Panc1 (cell line): ENCODE measurements around the gene PYGM. TPM values are rescaled to one million over a fixed set of nuclear protein-coding genes. Genes with fewer than 3 reads are reported as not detected.

Experiments
- ATAC-seq: fragments of 200-7000 bp; cut with Tn5 transposase; 2 replicates; pipeline ENCODE4 v1.9.1; 2020; ENCODE audit warnings: mild to moderate bottlenecking, moderate library complexity
- BruUV-seq: library from RNA; stranded (reverse); fragments of 400-500 nt; replicated peaks from 2 replicates; lab custom pipeline; 2021; lab: Mats Ljungman, UMichigan
- CTCF ChIA-PET: fragments of 300-600 bp; sonication (Branson Sonifier 250); formaldehyde crosslinking; loops from one replicate; lab custom pipeline; 2022; ENCODE audit warnings: antibody characterized with exemption; lab: Charles Lee
- POLR2A ChIA-PET: fragments of 300-600 bp; sonication (Branson Sonifier 250); formaldehyde crosslinking; loops from one replicate; lab custom pipeline; 2022; ENCODE audit warnings: antibody characterized with exemption; lab: Charles Lee
- DNase-seq: peaks from one replicate; pipeline ENCODE4 v3.0.0-alpha.2; 2010; ENCODE audit warnings: low read depth, low spot score
- H3K27ac ChIP-seq: 2 replicates; pipeline ENCODE4 v1.5.1; 2011; ENCODE audit warnings: mild to moderate bottlenecking, low read length, inconsistent platforms
- H3K27me3 ChIP-seq: fragments of 200-500 bp; sonication (Bioruptor generic); 2 replicates; pipeline ENCODE4 v1.6.0; 2014; ENCODE audit warnings: low read length, inconsistent platforms; ENCODE audit not compliant: control insufficient read depth, insufficient read depth
- H3K36me3 ChIP-seq: fragments of 200-500 bp; sonication (Bioruptor generic); 2 replicates; pipeline ENCODE4 v1.5.1; 2014; ENCODE audit warnings: inconsistent platforms, mild to moderate bottlenecking, low read length, moderate library complexity; ENCODE audit not compliant: control insufficient read depth, insufficient read depth
- H3K4me1 ChIP-seq: 2 replicates; pipeline ENCODE4 v1.5.1; 2011; ENCODE audit warnings: inconsistent platforms, mild to moderate bottlenecking, low read length, moderate library complexity; ENCODE audit not compliant: control insufficient read depth, insufficient read depth
- H3K4me3 ChIP-seq, 2 experiments: 2 replicates each; pipeline ENCODE4 v1.5.1; 2011 to 2012; ENCODE audit warnings: low read depth in 2 of 2, low read length in 2 of 2, mild to moderate bottlenecking in 2 of 2, inconsistent platforms in 1 of 2, moderate library complexity in 1 of 2
- H3K9me3 ChIP-seq: fragments of 200-500 bp; sonication (Bioruptor generic); 2 replicates; pipeline ENCODE4 v1.5.1; 2014; ENCODE audit warnings: low read depth, mild to moderate bottlenecking, inconsistent platforms, low read length, moderate library complexity; ENCODE audit not compliant: control insufficient read depth, insufficient read depth
- CTCF ChIP-seq: fragments of 450-650 bp; IDR thresholded peaks from 2 replicates; pipeline ENCODE4 v1.5.1; 2017; ENCODE audit warnings: mild to moderate bottlenecking
- POLR2AphosphoS5 ChIP-seq: IDR thresholded peaks from 2 replicates; pipeline ENCODE4 v1.6.1; 2012; ENCODE audit warnings: mild to moderate bottlenecking, low read depth, low read length, moderate library complexity
- REST ChIP-seq, 2 experiments: IDR thresholded peaks; 2 replicates each; pipeline ENCODE4 v1.6.1; 2011 to 2012; ENCODE audit warnings: low read depth in 2 of 2, control low read depth in 1 of 2, low read length in 1 of 2, mild to moderate bottlenecking in 1 of 2, moderate library complexity in 1 of 2; ENCODE audit not compliant: insufficient read depth in 1 of 2
- SIN3A ChIP-seq: IDR thresholded peaks from 2 replicates; pipeline ENCODE4 v1.6.1; 2012; ENCODE audit warnings: low read depth, mild to moderate bottlenecking, low read length, moderate library complexity, borderline replicate concordance; ENCODE audit not compliant: insufficient read depth
- TCF7L2 ChIP-seq: IDR thresholded peaks from 2 replicates; pipeline ENCODE4 v1.6.1; 2011; ENCODE audit warnings: mild to moderate bottlenecking, low read depth, low read length, inconsistent platforms
- in situ Hi-C: cut with HindIII; loops from 2 replicates; pipeline ENCODE4 v1.10.0; 2016; ENCODE audit warnings: low sequenced_read_pairs, low pct_unique_long_range_greater_than_20kb
- intact Hi-C: fragments of 100-400 bp; cut with micrococcal nuclease; formaldehyde crosslinking; loops from one replicate; pipeline ENCODE4 v1.10.0; 2022; ENCODE audit not compliant: unreplicated experiment
- total RNA-seq: library from RNA; stranded (reverse); gene quantifications from one replicate; pipeline ENCODE4 v1.2.1, GENCODE V29; 2021; ENCODE audit not compliant: unreplicated experiment

The PYGM gene
- total RNA-seq, 1 experiment from 2014 or later: 0.39 TPM

- intact Hi-C loops: no loop called here
- peaks cover 26% of the 10 kb centered on the region for H3K4me1 ChIP-seq
- peaks cover 40% of the 10 kb centered on the region for H3K36me3 ChIP-seq
- no peak for DNase-seq
- ChIA-PET CTCF (interaction anchor here (0.5 kb wide), 1 partner anchor 13 kb away, joined by 5 read pairs; no protein-coding TSS in a partner anchor), POLR2A (no interaction called here)
- H3K27me3 ChIP-seq: no peaks in the 10 kb centered on the region
- 0 out of 2 replicates have a peak overlapping the region, but pooled peaks have one; percentile 24 for H3K27ac ChIP-seq
- no TSS peak for BruUV-seq
- TF ChIP-seq POLR2AphosphoS5 (peak; percentile 33; the same call in 1 of the 2 replicates), CTCF (0 out of 2 replicates have a peak, but pooled peaks have one; percentile 46), SIN3A (no peak), REST (IDR thresholded peaks at IDR 0.05; ENCODE audit: insufficient read depth in 1 of 2, low read depth in 2 of 2, low read length in 1 of 2) (no peak), TCF7L2 (no peak)
- H3K4me3 ChIP-seq: no peak overlapping the region
- no peak for ATAC-seq
- in situ Hi-C loops: no loop called here
- H3K9me3 ChIP-seq: no peaks in the 10 kb centered on the region
Measured at GRCh38 chr11:64765291-64765850, 5.6 kb upstream of the PYGM start.

- peaks cover 34% of the 10 kb centered on the region for H3K36me3 ChIP-seq
- H3K27me3 ChIP-seq: no peaks in the 10 kb centered on the region
- peaks cover 26% of the 10 kb centered on the region for H3K4me1 ChIP-seq
- intact Hi-C loops (no loop called here), in situ Hi-C loops (no loop called here)
- no peak for ATAC-seq
- BruUV-seq: TSS peak; percentile 76
- no peaks in the 10 kb centered on the region for H3K9me3 ChIP-seq
- no peak overlapping the region for H3K4me3 ChIP-seq
- ChIA-PET CTCF (interaction anchor here (0.5 kb wide), 1 partner anchor 13 kb away, joined by 5 read pairs; no protein-coding TSS in a partner anchor), POLR2A (no interaction called here)
- TF ChIP-seq REST (IDR thresholded peaks at IDR 0.05; ENCODE audit: insufficient read depth in 1 of 2, low read depth in 2 of 2, low read length in 1 of 2): no peak
- no peak for TF ChIP-seq POLR2AphosphoS5
- no peak for TF ChIP-seq SIN3A
- TF ChIP-seq CTCF: no peak
- TF ChIP-seq TCF7L2: no peak
- DNase-seq: no peak
- 0 out of 2 replicates have a peak overlapping the region, but pooled peaks have one; percentile 24 for H3K27ac ChIP-seq
Measured at GRCh38 chr11:64764753-64765152, 5.0 kb upstream of the PYGM start.
